Spleen (tissue), 7 donors: ENCODE data around the gene HNRNPF.

Source experiments
- POLR2A ChIP-seq, 3 donors: fragments of 450-650 bp; IDR thresholded peaks; one replicate each; pipeline ENCODE4 v1.5.1; 2017; ENCODE audit warnings: antibody characterized with exemption in 3 of 3, mild to moderate bottlenecking in 1 of 3
- TF ChIP-seq, protein P1 (sequence below), 11 experiments: fragments of 200-600 bp in 7 of 11; fragments of 450-650 bp in 4 of 11; sonication (generic) in 4 of 11; IDR thresholded peaks in 8 of 11; conservative IDR thresholded peaks in 3 of 11; 1 replicate in 7 of 11; 2 replicates in 4 of 11; pipeline versions ENCODE4 v1.4.0 to v1.8.0; 2016 to 2021; ENCODE audit warnings: antibody characterized with exemption in 11 of 11, inconsistent platforms in 4 of 11, mild to moderate bottlenecking in 1 of 11
- donor health status: DM: no; HTN: no; CAD: no; lungs with moderate emphysema.
- donor health status: DM: no; HTN: no; CAD: no.
- donor health status: DM: no; HTN: no; CAD: no.

DNA sequence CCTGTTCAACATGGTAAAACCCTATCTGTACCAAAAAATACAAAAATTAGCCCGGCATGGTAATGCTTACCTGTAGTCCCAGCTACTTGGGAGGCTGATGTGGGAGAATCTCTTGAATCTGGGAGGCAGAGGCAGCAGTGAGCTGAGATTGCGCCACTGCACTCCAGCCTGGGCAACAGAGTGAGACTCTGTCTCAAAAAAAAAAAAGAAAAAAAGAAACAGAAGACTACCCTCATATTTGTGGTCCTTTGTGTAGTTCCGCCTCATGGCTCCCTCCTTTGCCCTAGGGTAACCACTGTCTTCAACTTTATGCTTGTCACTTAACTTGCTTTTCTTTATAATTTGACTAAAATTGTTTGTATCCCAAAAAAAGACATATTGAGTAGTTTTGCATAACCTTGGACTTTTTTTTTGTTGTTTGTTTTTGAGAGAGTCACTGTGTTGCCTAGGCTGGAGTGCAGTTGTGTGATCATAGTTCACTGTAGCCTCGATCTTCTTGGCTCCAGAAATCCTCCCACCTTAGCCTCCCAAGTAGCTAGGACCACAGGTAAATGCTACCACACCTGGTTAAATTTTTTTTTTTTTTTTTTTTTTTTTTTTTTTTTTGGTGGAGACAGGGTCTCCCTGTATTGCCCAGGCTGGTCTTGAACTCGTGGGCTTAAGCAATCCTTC, 31.6 kb upstream of the HNRNPF start:
- no peak for TF ChIP-seq POLR2A (IDR thresholded peaks at IDR 0.05)
- TF ChIP-seq, protein P1, sequence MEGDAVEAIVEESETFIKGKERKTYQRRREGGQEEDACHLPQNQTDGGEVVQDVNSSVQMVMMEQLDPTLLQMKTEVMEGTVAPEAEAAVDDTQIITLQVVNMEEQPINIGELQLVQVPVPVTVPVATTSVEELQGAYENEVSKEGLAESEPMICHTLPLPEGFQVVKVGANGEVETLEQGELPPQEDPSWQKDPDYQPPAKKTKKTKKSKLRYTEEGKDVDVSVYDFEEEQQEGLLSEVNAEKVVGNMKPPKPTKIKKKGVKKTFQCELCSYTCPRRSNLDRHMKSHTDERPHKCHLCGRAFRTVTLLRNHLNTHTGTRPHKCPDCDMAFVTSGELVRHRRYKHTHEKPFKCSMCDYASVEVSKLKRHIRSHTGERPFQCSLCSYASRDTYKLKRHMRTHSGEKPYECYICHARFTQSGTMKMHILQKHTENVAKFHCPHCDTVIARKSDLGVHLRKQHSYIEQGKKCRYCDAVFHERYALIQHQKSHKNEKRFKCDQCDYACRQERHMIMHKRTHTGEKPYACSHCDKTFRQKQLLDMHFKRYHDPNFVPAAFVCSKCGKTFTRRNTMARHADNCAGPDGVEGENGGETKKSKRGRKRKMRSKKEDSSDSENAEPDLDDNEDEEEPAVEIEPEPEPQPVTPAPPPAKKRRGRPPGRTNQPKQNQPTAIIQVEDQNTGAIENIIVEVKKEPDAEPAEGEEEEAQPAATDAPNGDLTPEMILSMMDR (IDR thresholded peaks at IDR 0.05 in 8 of 11, conservative IDR thresholded peaks at IDR 0.05 in 3 of 11), result no peak
